Upper lobe of left lung (tissue), 4 donors: ENCODE measurements around the gene SAMD3.
"Not testable (repeated sequence)": the region's sequence is repeated elsewhere in the genome, so short reads cannot be mapped to it uniquely, and the experiment has no call there.

Experiments used
- EP300 ChIP-seq, 4 donors: sonication (generic); formaldehyde crosslinking; IDR thresholded peaks; one replicate each; pipeline ENCODE4 v1.5.1; 2017; ENCODE audit warnings: antibody characterized with exemption in 4 of 4, control low read depth in 2 of 4
- POLR2A ChIP-seq, 4 donors: fragments of 450-650 bp; IDR thresholded peaks; one replicate each; pipeline ENCODE4 v1.5.1; 2016 to 2017; ENCODE audit warnings: antibody characterized with exemption in 4 of 4, mild to moderate bottlenecking in 2 of 4

DNA sequence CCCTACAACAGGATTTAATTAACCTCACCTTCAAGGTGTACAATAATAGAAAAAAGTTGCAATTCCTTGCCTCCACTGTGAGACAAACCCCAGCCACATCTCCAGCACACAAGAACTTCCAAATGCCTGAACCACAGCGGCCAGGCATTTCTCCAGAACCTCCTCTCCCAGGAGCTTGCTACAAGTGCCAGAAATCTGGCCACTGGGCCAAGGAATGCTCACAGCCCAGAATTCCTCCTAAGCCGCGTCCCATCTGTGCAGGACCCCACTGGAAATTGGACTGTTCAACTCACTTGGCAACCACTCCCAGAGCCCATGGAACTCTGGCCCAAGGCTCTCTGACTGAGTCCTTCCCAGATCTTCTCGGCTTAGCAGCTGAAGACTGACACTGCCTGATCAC, 28.3 kb downstream of the SAMD3 start:
- not testable (repeated sequence) for TF ChIP-seq POLR2A, EP300 (IDR thresholded peaks at IDR 0.05)
